ENCODE data around the gene MIPEP. TPM values are rescaled to one million over a fixed set of nuclear protein-coding genes. Genes with fewer than 3 reads are reported as not detected.

The MIPEP gene
- total RNA-seq, 4 donors from 2014 or later, result 5.2 to 20.1 (median 17.8) TPM

GRCh38 chr13:23729531-23729930 is 159.7 kb downstream of the MIPEP start:
- H3K4me3 ChIP-seq, result no peak overlapping the region
- no peaks in the 10 kb centered on the region for H3K36me3 ChIP-seq
- intact Hi-C loops (cut with DNase I; ENCODE audit: low total_unique reads), result no loop called here
- no peak for TF ChIP-seq EP300 (IDR thresholded peaks at IDR 0.05; ENCODE audit: low read depth)
- no peak for DNase-seq
- no peaks in the 10 kb centered on the region for H3K4me1 ChIP-seq
- no peak overlapping the region for H3K27ac ChIP-seq
- H3K27me3 ChIP-seq, result no peaks in the 10 kb centered on the region
- no peaks in the 10 kb centered on the region for H3K9me3 ChIP-seq
- in situ Hi-C loops (cut with MboI; ENCODE audit: low pct_ligation_motif_present in 1 of 4, low pct_unique_long_range_greater_than_20kb in 1 of 4, low sequenced_read_pairs in 3 of 4), result no loop called here

- intact Hi-C loops (cut with DNase I; ENCODE audit: low total_unique reads) (no loop called here), in situ Hi-C loops (cut with MboI; ENCODE audit: low pct_ligation_motif_present in 1 of 4, low pct_unique_long_range_greater_than_20kb in 1 of 4, low sequenced_read_pairs in 3 of 4) (no loop called here)
- H3K27me3 ChIP-seq, result no peaks in the 10 kb centered on the region
- no peak for DNase-seq
- H3K36me3 ChIP-seq, result no peaks in the 10 kb centered on the region
- no peaks in the 10 kb centered on the region for H3K9me3 ChIP-seq
- H3K27ac ChIP-seq, result no peak overlapping the region
- 94 to 95% methylated on average over 2 to 3 of the region's 3 CpGs for WGBS, 2 donors (ENCODE audit: low coverage in 1 of 2)
- no peak overlapping the region for H3K4me3 ChIP-seq
- peaks cover 0 to under 1% (median 0%) of the 10 kb centered on the region in 4 donors for H3K4me1 ChIP-seq
- TF ChIP-seq CTCF (IDR thresholded peaks at IDR 0.05) (no peak), EP300 (IDR thresholded peaks at IDR 0.05; ENCODE audit: low read depth) (no peak), POLR2AphosphoS5 (IDR thresholded peaks at IDR 0.05) (no peak), POLR2A (IDR thresholded peaks at IDR 0.05) (no peak)
Observed at GRCh38 chr13:23728807-23729206, 160.4 kb downstream of the MIPEP start.

GRCh38 chr13:23725922-23726321 is 163.3 kb downstream of the MIPEP start:
- Histone ChIP-seq H3K4me1 (peaks cover 0 to 5% (median 0%) of the 10 kb centered on the region in 4 donors), H3K27me3 (no peaks in the 10 kb centered on the region), H3K9me3 (no peaks in the 10 kb centered on the region), H3K36me3 (no peaks in the 10 kb centered on the region), H3K4me3 (no peak overlapping the region), H3K27ac (no peak overlapping the region)
- in situ Hi-C loops (cut with MboI; ENCODE audit: low pct_ligation_motif_present in 1 of 4, low pct_unique_long_range_greater_than_20kb in 1 of 4, low sequenced_read_pairs in 3 of 4) (no loop called here), intact Hi-C loops (cut with DNase I; ENCODE audit: low total_unique reads) (no loop called here)
- 75 to 88% methylated on average over 1 to 10 of the region's 10 CpGs for WGBS, 2 donors (ENCODE audit: low coverage in 1 of 2)
- TF ChIP-seq POLR2A (IDR thresholded peaks at IDR 0.05), result no peak
- TF ChIP-seq EP300 (IDR thresholded peaks at IDR 0.05; ENCODE audit: low read depth), result no peak
- TF ChIP-seq POLR2AphosphoS5 (IDR thresholded peaks at IDR 0.05), result no peak
- no peak for TF ChIP-seq CTCF (IDR thresholded peaks at IDR 0.05)
- no peak for DNase-seq

- no peak for TF ChIP-seq CTCF (IDR thresholded peaks at IDR 0.05)
- TF ChIP-seq POLR2AphosphoS5 (IDR thresholded peaks at IDR 0.05), result no peak
- TF ChIP-seq EP300 (IDR thresholded peaks at IDR 0.05; ENCODE audit: low read depth), result no peak
- TF ChIP-seq POLR2A (IDR thresholded peaks at IDR 0.05), result no peak
- Histone ChIP-seq H3K27ac (no peak overlapping the region), H3K36me3 (no peaks in the 10 kb centered on the region), H3K9me3 (no peaks in the 10 kb centered on the region), H3K27me3 (no peaks in the 10 kb centered on the region), H3K4me3 (no peak overlapping the region), H3K4me1 (peaks cover 0 to 5% (median 0%) of the 10 kb centered on the region in 4 donors)
- in situ Hi-C loops (cut with MboI; ENCODE audit: low pct_ligation_motif_present in 1 of 4, low pct_unique_long_range_greater_than_20kb in 1 of 4, low sequenced_read_pairs in 3 of 4) (no loop called here), intact Hi-C loops (cut with DNase I; ENCODE audit: low total_unique reads) (no loop called here)
- WGBS, 2 donors (ENCODE audit: low coverage in 1 of 2), result 85 to 92% methylated on average over 4 to 7 of the region's 7 CpGs
- DNase-seq, result no peak
Observed at GRCh38 chr13:23724196-23724970, 164.8 kb downstream of the MIPEP start.

GRCh38 chr13:23723471-23723870 is 165.7 kb downstream of the MIPEP start:
- H3K27me3 ChIP-seq, result no peaks in the 10 kb centered on the region
- WGBS, 2 donors (ENCODE audit: low coverage in 1 of 2), result 30 to 33% methylated on average over 1 of the region's 1 CpG
- intact Hi-C loops (cut with DNase I; ENCODE audit: low total_unique reads), result no loop called here

More at GRCh38 chr13:23723471-23723870, 165.7 kb downstream of the MIPEP start:
- in situ Hi-C loops (cut with MboI; ENCODE audit: low pct_ligation_motif_present in 1 of 4, low pct_unique_long_range_greater_than_20kb in 1 of 4, low sequenced_read_pairs in 3 of 4), result no loop called here
- DNase-seq, result no peak
- Histone ChIP-seq H3K27ac (no peak overlapping the region), H3K4me1 (peaks cover 0 to 5% (median 0%) of the 10 kb centered on the region in 4 donors), H3K36me3 (no peaks in the 10 kb centered on the region), H3K9me3 (no peaks in the 10 kb centered on the region), H3K4me3 (no peak overlapping the region)
- TF ChIP-seq POLR2A (IDR thresholded peaks at IDR 0.05) (no peak), EP300 (IDR thresholded peaks at IDR 0.05; ENCODE audit: low read depth) (no peak), CTCF (IDR thresholded peaks at IDR 0.05) (no peak), POLR2AphosphoS5 (IDR thresholded peaks at IDR 0.05) (no peak)

Measured in transverse colon (tissue), 4 donors.